Eye (tissue), 1 donor: Measurements from ENCODE around the gene NFAT5.
"Not testable (repeated sequence)": the region's sequence is repeated elsewhere in the genome, so short reads cannot be mapped to it uniquely, and the experiment has no call there.

Source experiments
- DNase-seq: peaks from one replicate; pipeline ENCODE4 v3.0.0-alpha.2; 2015

NFAT5 gene

GRCh38 chr16:69554495-69554894 lies 11.3 kb upstream of the NFAT5 start:
- DNase-seq: no peak

- DNase-seq: no peak
These were observed 10.3 kb upstream of the NFAT5 start for GRCh38 chr16:69555437-69555836.

DNA sequence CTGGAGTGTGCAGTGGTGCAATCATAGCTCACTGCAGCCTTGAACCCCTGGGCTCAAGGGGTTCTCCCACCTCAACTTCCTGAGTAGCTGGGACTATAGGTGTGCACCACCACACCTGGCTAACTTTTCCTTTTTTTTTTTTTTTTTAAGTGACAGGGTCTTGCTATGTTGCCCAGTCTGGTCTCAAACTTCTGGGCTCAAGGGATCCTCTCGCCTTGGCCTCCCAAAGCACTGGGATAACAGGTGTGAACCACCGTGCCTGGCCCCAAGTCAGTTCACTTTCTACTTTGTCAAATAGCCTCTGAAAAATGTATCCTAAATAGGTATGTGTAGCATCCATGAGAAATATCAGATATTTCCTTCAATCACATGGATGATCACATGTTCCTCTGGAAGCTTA lies 9.9 kb upstream of the NFAT5 start:
- no peak for DNase-seq

DNA sequence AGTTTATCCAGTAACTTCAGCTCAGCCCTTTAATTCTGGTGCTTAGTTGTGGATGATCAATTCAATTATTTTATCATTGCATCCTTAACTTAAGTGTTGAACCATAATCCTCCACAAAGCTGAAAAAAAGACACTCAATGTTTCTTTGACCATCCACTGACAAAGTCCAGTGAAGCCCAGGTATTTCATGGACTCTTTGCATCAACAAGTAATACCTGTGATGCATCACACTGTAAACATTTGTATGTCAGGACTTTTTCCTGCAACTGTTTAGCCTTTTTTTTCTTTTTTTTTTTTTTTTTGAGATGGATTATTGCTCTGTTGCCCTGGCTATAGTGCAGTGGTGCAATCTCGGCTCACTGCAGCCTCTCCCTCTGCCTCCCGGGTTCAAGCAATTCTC lies 6.6 kb upstream of the NFAT5 start:
- no peak for DNase-seq

GRCh38 chr16:69561367-69561766 lies 4.4 kb upstream of the NFAT5 start:
- DNase-seq: not testable (repeated sequence)

- no peak for DNase-seq
These were observed 3.9 kb upstream of the NFAT5 start for GRCh38 chr16:69561901-69562300.

DNA sequence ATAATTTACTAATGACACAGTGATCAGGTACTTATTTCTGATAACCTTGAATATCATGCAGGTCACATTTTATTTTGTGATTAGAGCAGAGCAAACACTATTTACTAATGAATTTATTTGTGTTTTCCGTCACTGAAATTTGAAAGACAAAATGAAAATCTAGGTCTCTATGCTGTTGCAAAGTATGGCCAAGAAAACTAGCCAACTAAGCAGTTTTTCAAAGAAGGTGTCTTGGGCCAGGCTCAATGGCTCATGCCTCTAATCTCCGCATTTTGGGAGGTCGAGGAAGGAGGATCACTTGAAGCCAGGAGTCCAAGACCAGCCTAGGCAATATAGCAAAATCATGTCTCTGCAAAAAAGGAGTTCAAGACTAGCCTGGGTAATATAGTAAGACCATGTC lies 3.0 kb upstream of the NFAT5 start:
- no peak for DNase-seq

DNA sequence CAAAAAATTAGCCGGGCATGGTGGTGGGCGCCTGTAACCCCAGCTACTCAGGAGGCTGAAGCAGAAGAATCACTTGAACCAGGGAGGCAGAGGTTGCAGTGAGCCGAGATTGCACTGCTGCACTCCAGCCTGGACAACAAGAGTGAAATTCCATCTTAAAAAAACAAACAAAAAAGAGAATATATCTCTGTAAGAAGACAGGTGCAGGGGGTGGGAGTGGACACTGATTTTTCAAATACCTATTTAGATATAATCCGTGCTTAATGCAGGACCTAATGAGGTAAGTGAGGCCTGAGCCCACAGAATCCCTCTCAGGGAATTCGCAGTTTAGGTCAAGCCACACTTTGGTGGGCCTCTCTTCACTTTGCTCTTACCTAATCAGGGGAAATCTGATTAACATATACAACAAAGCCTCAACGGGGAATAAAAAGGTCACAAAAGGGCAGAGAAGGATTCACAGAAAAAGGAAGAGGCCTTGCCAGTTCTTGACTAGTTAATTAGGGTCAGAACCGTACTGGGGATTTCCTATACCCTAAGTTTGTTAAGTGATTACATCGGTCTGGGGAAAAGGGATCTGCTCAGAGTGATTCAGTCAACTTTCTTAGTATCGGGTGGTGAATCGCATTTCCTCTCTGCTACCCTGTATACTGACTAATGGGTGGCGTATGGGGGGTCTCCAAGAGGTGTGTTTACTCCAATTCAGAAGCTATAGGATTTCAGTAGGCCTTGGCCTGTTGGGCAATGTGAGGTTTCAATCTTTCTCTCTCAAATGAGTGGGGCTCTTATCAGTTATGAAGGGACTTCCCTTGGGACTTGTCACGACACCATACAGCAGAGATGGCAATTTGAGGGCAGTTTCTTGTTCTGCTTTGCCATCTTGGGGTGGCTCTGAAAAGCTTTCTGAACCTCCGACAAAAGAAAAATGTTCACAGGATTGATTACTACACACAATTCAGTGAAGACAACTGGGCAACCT lies 1.9 kb upstream of the NFAT5 start:
- DNase-seq: peak; percentile 62

GRCh38 chr16:69564845-69565670 lies 708 bp upstream of the NFAT5 start:
- no peak for DNase-seq

- DNase-seq: no peak
These were observed 644 bp downstream of the NFAT5 start for GRCh38 chr16:69566240-69566980.

DNA sequence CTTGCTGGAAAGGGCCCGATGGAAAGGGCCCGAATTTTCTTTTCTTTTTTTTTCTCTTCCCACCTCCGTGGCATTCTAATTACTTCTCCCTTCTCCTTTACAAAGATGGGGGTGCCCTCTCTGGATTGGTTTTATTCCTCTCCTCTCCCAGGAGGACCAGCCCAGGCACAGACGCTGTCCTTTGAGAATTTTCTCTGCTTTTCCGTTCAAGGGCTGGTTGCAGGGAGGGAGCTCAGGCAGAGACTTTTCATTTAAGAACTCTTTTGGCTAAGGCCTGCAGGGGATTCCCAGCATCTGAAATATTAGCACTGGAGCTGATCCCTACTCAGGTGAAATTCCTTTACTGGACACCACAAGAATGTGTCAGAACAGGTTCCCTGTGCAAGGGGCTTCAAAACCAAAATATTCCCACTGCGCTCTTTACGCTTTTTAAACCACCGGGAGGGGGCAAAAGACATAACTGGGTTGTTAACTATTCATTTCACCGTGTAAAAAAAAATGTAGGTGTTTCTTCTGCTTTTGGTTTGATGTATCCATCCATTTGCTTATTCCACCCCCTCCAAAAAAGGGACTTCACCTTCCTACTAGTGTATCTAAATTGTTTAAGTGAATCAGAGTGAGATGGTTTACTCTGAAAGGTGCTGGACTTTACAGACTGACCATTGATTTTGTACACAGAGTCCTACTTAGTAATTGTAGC lies 1.4 kb downstream of the NFAT5 start:
- peak; percentile 78 for DNase-seq

DNA sequence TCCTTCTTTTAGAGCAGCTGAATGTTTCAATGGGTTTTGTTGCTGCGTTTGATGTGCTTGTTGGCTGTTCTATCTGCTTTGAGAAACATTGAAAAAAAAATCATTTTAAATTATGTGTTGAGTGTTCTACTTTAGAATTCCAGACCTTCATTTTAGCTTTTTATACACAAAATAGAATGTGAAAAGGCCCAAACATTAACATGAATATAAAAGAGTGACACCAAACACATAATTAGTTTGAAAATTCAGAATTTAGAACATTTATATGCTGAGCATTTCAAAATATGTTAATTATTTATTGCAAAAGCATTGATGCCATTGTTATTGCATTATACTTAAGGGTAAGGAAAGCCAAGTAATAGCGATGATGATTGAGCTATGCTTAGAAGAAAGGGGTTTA lies 2.9 kb downstream of the NFAT5 start:
- DNase-seq: no peak

DNA sequence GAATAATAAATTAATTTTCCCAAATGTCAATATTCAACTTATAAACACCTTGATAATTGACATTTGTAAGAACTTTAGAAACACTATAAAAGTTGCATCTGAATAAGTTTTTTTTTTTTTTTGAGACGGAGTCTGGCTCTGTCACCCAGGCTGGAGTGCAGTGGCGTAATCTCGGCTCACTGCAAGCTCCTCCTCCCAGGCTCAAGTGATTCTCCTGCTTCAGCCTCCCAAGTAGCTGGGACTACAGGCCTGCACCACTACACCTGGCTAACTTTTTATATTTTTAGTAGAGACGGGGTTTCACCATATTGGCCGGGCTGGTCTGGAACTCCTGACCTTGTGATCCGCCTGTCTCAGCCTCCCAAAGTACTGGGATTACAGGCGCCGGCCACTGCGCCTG lies 13.0 kb downstream of the NFAT5 start:
- DNase-seq: not testable (repeated sequence)

DNA sequence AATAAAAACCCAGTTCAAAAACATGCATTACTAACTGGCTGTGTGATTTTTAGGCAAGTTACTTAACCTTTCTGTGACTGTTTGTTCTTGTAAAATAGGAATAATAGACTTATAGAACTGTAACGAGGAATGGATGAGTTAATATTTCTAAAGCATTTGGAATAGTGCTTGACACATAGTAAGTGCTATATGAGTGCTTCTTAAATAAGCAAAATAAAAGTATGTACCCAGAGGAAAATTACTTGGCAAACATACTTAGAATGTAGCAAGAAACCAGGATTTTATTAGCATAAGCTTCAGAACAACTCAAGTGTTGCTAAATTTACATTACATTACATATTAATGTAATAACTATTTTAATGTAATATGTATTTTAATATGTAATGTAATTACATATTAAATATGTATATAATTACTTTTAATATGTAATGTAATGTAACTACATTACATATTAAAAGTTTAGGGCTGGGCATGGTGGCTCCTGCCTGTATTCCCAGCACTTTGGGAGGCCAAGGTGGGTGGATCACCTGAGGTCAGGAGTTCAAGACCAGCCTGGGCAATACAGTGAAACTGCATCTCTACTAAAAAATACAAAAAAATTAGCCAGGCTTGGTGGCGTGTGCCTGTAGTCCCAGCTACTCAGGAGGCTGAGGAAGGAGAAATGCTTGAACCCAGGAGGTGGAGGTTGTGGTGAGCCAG lies 14.2 kb downstream of the NFAT5 start:
- DNase-seq: no peak

GRCh38 chr16:69581297-69581696 lies 15.5 kb downstream of the NFAT5 start:
- no peak for DNase-seq

DNA sequence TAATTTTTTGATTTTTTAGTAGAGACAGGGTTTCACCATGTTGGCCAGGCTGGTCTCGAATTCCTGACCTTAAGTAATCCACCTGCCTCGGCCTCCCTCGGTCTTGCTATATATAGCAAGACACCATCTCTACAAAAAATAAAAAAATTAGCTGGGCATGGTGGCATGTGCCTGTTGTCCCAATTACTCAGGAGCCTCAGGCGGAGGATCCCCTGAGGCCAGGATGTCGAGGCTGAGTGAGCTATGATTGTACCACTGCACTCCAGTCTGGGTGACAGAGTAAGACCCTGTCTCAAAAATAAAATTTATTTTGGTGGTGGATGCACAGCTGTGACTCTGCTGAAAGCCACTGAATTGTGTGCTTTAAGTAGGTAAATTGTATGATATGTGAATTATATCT lies 18.7 kb downstream of the NFAT5 start:
- DNase-seq: not testable (repeated sequence)

- DNase-seq: no peak
These were observed 23.9 kb downstream of the NFAT5 start for GRCh38 chr16:69589434-69590269.

DNA sequence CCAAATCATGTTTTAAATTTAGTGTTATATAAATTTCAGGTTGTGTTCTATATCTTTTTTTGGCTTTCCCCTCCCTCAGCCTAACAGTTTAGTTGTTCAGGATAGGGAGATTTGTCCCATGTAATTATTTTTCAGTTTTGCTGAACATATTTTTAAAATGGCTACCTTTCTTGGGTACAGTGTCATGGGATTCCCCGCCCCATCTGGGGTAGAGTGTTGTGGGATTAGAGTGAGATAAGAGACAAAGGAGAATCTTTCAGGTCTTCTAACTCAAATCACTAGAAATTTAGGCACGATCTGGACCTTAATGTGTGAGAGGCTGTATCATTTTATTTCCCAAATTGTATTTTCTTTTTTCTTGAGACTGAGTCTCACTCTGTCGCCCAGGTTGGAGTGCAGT lies 24.8 kb downstream of the NFAT5 start:
- DNase-seq: no peak

- no peak for DNase-seq
These were observed 28.0 kb downstream of the NFAT5 start for GRCh38 chr16:69593751-69594255.
